SU-DHL-6 (cell line): ENCODE measurements around the gene UBAC2.

Experiments
- H2AFZ ChIP-seq: fragments of 200-600 bp; sonication (generic); 2 replicates; pipeline ENCODE4 v1.6.1; 2014; ENCODE audit warnings: low read depth, mild to moderate bottlenecking, moderate library complexity, mixed read lengths, antibody characterized with exemption, low read length; ENCODE audit not compliant: severe bottlenecking
- H3F3A ChIP-seq: fragments of 200-600 bp; shearing (Covaris generic); 2 replicates; pipeline ENCODE4 v1.6.0; 2016; ENCODE audit warnings: antibody characterized with exemption, mild to moderate bottlenecking; ENCODE audit not compliant: insufficient read depth
- H3K27ac ChIP-seq: fragments of 200-600 bp; sonication (generic); 2 replicates; pipeline ENCODE4 v1.5.1; 2016; ENCODE audit warnings: low read depth, mild to moderate bottlenecking, low read length, moderate library complexity, mixed read lengths
- H3K27me3 ChIP-seq: fragments of 200-600 bp; sonication (generic), shearing (Covaris generic); 2 replicates; pipeline ENCODE4 v1.6.0; 2014; ENCODE audit warnings: mild to moderate bottlenecking, low read length
- H3K36me3 ChIP-seq: fragments of 200-600 bp; sonication (generic); 2 replicates; pipeline ENCODE4 v1.6.1; 2014; ENCODE audit warnings: mild to moderate bottlenecking, low read length, mixed read lengths
- H3K4me2 ChIP-seq: fragments of 300-600, 200-600 bp; shearing (Covaris generic), sonication (generic); 2 replicates; pipeline ENCODE4 v1.6.0; 2014; ENCODE audit warnings: low read length, low read depth, mild to moderate bottlenecking; ENCODE audit not compliant: poor library complexity, severe bottlenecking
- H3K4me3 ChIP-seq: fragments of 200-600 bp; sonication (generic); 2 replicates; pipeline ENCODE4 v1.5.1; 2014; ENCODE audit warnings: antibody characterized with exemption, low read length, mild to moderate bottlenecking, mixed read lengths; ENCODE audit not compliant: insufficient read depth, poor library complexity, severe bottlenecking
- H3K79me2 ChIP-seq: fragments of 200-600 bp; sonication (generic); 2 replicates; pipeline ENCODE4 v1.6.1; 2014; ENCODE audit warnings: mild to moderate bottlenecking, low read length, moderate library complexity; ENCODE audit not compliant: insufficient read depth
- H3K9ac ChIP-seq: fragments of 200-600 bp; sonication (generic); 2 replicates; pipeline ENCODE4 v1.7.0; 2014; ENCODE audit warnings: mild to moderate bottlenecking, low read length
- H3K9me2 ChIP-seq: fragments of 200-600 bp; sonication (generic); replicated peaks from 2 replicates; pipeline ENCODE4 v1.6.1; 2014; ENCODE audit warnings: low read length; ENCODE audit not compliant: insufficient read depth
- H3K9me3 ChIP-seq: fragments of 200-600 bp; sonication (generic); 2 replicates; pipeline ENCODE4 v1.6.1; 2014; ENCODE audit warnings: low read length, mixed read lengths; ENCODE audit not compliant: insufficient read depth
- H4K20me1 ChIP-seq: fragments of 200-600 bp; sonication (generic); 2 replicates; pipeline ENCODE4 v1.6.1; 2014; ENCODE audit warnings: low read depth, mild to moderate bottlenecking, antibody characterized with exemption, low read length, moderate library complexity, mixed read lengths
- EZH2phosphoT487 ChIP-seq: fragments of 200-600 bp; sonication (generic), shearing (Covaris generic); conservative IDR thresholded peaks from 2 replicates; pipeline ENCODE4 v1.6.1; 2018; ENCODE audit warnings: mild to moderate bottlenecking, antibody characterized with exemption, low read length, moderate library complexity, mixed read lengths
- TF ChIP-seq, protein P1 (sequence below): fragments of 200-600 bp; sonication (generic); IDR thresholded peaks from one replicate; pipeline ENCODE4 v1.5.1; 2017; ENCODE audit warnings: antibody characterized with exemption, mild to moderate bottlenecking, low read length, moderate library complexity; ENCODE audit not compliant: insufficient read depth, poor library complexity, severe bottlenecking

Gene UBAC2

DNA sequence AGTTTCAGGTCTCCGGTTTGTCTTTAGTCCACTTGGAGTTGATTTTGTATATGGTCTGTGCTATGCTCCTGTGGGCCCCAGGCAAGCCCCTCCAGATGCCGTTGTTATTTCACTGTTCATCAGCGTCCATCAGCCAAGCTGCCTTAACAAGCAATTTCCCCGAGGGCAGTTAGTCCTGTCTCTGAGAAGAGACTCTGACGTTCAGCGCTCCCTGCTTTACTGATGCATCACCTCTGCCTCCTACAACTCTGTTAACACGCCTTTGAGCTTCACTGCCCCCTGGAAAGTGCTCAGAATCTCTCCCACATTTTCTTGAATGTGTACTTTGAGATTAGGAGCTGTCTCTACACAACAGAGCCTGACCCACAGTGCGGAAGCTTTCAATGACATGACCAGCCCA is 41.8 kb upstream of the UBAC2 start:
- H3K36me3 ChIP-seq = no peaks in the 10 kb centered on the region
- no peak overlapping the region for H3K27ac ChIP-seq
- no peaks in the 10 kb centered on the region for H3K27me3 ChIP-seq
- no peaks in the 10 kb centered on the region for H3F3A ChIP-seq
- H3K9me2 ChIP-seq = no peaks in the 10 kb centered on the region
- no peak for TF ChIP-seq EZH2phosphoT487
- TF ChIP-seq, protein P1, sequence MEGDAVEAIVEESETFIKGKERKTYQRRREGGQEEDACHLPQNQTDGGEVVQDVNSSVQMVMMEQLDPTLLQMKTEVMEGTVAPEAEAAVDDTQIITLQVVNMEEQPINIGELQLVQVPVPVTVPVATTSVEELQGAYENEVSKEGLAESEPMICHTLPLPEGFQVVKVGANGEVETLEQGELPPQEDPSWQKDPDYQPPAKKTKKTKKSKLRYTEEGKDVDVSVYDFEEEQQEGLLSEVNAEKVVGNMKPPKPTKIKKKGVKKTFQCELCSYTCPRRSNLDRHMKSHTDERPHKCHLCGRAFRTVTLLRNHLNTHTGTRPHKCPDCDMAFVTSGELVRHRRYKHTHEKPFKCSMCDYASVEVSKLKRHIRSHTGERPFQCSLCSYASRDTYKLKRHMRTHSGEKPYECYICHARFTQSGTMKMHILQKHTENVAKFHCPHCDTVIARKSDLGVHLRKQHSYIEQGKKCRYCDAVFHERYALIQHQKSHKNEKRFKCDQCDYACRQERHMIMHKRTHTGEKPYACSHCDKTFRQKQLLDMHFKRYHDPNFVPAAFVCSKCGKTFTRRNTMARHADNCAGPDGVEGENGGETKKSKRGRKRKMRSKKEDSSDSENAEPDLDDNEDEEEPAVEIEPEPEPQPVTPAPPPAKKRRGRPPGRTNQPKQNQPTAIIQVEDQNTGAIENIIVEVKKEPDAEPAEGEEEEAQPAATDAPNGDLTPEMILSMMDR = no peak
- no peak overlapping the region for H3K4me2 ChIP-seq
- no peak overlapping the region for H3K4me3 ChIP-seq
- no peak overlapping the region for H3K9ac ChIP-seq
- no peaks in the 10 kb centered on the region for H3K79me2 ChIP-seq
- no peak overlapping the region for H2AFZ ChIP-seq
- H4K20me1 ChIP-seq = no peaks in the 10 kb centered on the region
- no peaks in the 10 kb centered on the region for H3K9me3 ChIP-seq

DNA sequence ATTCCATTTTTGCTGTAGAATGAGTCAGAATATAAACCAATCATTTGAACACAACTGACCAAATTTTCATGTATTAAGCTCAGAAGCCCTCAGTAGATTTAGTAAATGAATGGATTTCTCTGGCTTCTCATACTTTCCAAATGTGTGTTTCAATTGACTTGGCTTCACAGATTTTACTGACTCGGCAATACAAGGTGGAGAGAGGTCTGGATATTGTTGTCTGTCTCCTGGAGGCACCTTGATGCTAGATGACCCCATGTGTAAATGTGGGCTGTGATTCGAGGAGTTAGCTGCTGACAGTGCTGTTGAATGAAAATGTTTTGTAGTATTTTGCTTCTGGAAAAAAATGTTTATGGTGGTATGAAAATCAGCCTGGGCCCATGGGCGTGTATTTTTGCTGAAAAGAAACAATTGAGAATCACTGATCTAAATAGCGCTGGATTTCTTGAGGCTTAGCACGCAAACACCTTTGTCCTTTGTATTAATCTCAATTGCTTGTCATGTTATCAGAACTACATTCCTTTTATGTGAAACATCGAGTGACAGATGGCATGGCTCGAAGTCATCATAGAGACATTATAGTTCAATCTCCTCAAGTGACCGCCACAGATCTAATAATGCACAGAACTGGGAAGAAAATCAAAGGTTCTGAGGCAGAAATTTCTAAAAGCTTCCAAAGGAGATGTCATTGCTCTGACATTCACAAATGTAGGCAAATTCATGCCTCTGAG is 41.2 kb upstream of the UBAC2 start:
- Histone ChIP-seq H3K4me2 (no peak overlapping the region), H4K20me1 (no peaks in the 10 kb centered on the region), H3K27me3 (no peaks in the 10 kb centered on the region), H3K4me3 (no peak overlapping the region), H3F3A (no peaks in the 10 kb centered on the region), H3K36me3 (no peaks in the 10 kb centered on the region), H3K9ac (no peak overlapping the region), H3K9me3 (no peaks in the 10 kb centered on the region), H3K27ac (no peak overlapping the region), H3K9me2 (no peaks in the 10 kb centered on the region), H2AFZ (no peak overlapping the region), H3K79me2 (no peaks in the 10 kb centered on the region)
- TF ChIP-seq, protein P1 = no peak
- TF ChIP-seq EZH2phosphoT487 = no peak

DNA sequence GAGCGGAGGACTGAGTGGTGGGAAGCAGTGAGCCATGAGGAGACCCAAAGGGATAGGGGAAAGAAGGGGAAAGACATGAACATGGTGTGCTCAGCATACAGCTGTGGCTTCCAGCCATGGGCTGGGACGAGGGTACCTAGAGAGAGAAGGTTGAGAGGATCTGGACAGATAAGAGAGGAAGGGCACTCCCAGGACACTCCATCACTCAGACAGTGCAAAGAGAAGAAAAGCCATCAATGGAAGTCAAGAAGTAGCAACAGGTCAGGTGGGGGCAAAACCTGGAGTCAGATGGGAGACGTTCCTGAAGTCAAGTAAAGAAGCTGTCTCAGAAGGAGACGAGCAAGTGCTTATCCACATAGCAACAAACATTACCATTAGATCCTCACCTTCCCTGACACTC is 40.2 kb upstream of the UBAC2 start:
- Histone ChIP-seq H3K79me2 (no peaks in the 10 kb centered on the region), H3K9me3 (no peaks in the 10 kb centered on the region), H2AFZ (no peak overlapping the region), H3F3A (no peaks in the 10 kb centered on the region), H3K9me2 (no peaks in the 10 kb centered on the region), H3K4me2 (no peak overlapping the region), H3K27me3 (no peaks in the 10 kb centered on the region), H3K27ac (no peak overlapping the region), H4K20me1 (no peaks in the 10 kb centered on the region), H3K9ac (no peak overlapping the region), H3K4me3 (no peak overlapping the region), H3K36me3 (no peaks in the 10 kb centered on the region)
- TF ChIP-seq EZH2phosphoT487 = no peak
- TF ChIP-seq, protein P1 = no peak
